GM10266 (cell line): Measurements from ENCODE around the gene C1orf21.

Experiments used
- DNase-seq: peaks from one replicate; pipeline ENCODE4 v3.0.0; 2012; ENCODE audit errors: extremely low spot score
- CTCF ChIP-seq: IDR thresholded peaks from 2 replicates; pipeline ENCODE4 v1.5.1; 2012; ENCODE audit warnings: mild to moderate bottlenecking, low read depth; ENCODE audit not compliant: control insufficient read depth, insufficient read depth; ENCODE audit errors: missing control alignments

C1orf21 gene

GRCh38 chr1:184569106-184569505 is 182.3 kb downstream of the C1orf21 start:
- no peak for TF ChIP-seq CTCF
- DNase-seq: no peak

- DNase-seq: no peak
- no peak for TF ChIP-seq CTCF
These were observed 187.8 kb downstream of the C1orf21 start for GRCh38 chr1:184574588-184574987.

GRCh38 chr1:184576822-184577221 is 190.0 kb downstream of the C1orf21 start:
- no peak for TF ChIP-seq CTCF
- DNase-seq: no peak

- no peak for TF ChIP-seq CTCF
- no peak for DNase-seq
These were observed 190.5 kb downstream of the C1orf21 start for GRCh38 chr1:184577319-184577718.

GRCh38 chr1:184582411-184582810 is 195.6 kb downstream of the C1orf21 start:
- no peak for TF ChIP-seq CTCF
- DNase-seq: no peak

GRCh38 chr1:184583849-184584248 is 197.0 kb downstream of the C1orf21 start:
- TF ChIP-seq CTCF: no peak
- DNase-seq: no peak

- no peak for DNase-seq
- TF ChIP-seq CTCF: no peak
These were observed 201.9 kb downstream of the C1orf21 start for GRCh38 chr1:184588701-184589100.
